Mucosa of rectum (tissue), 2 donors: ENCODE data around the gene PROC.

Experiments
- H3K27ac ChIP-seq, 2 donors: one replicate each; pipeline ENCODE4 v1.7.0; 2013; ENCODE audit warnings: inconsistent platforms in 2 of 2, low read depth in 2 of 2, low read length in 2 of 2
- H3K27me3 ChIP-seq, 2 donors: one replicate each; pipeline ENCODE4 v1.7.0; 2013; ENCODE audit warnings: low read length in 2 of 2; ENCODE audit not compliant: control insufficient read depth in 2 of 2, insufficient read depth in 2 of 2
- H3K36me3 ChIP-seq, 2 donors: one replicate each; pipeline ENCODE4 v1.7.0; 2013; ENCODE audit warnings: low read length in 2 of 2; ENCODE audit not compliant: control insufficient read depth in 2 of 2, insufficient read depth in 2 of 2
- H3K4me1 ChIP-seq, 2 donors: one replicate each; pipeline ENCODE4 v1.7.0; 2013; ENCODE audit warnings: low read length in 2 of 2, mild to moderate bottlenecking in 1 of 2; ENCODE audit not compliant: control insufficient read depth in 2 of 2, insufficient read depth in 2 of 2
- H3K4me3 ChIP-seq, 2 donors: one replicate each; pipeline ENCODE4 v1.7.0; 2013; ENCODE audit warnings: low read length in 2 of 2
- H3K9ac ChIP-seq, 2 donors: one replicate each; pipeline ENCODE4 v1.7.0; 2013; ENCODE audit warnings: low read length in 2 of 2, low read depth in 1 of 2, mild to moderate bottlenecking in 1 of 2
- H3K9me3 ChIP-seq, 2 donors: one replicate each; pipeline ENCODE4 v1.7.0; 2013; ENCODE audit warnings: low read length in 2 of 2; ENCODE audit not compliant: control insufficient read depth in 2 of 2
- donor health status: healthy.
- donor health status: Normal muscosa, but diverticular disease.

PROC gene

GRCh38 chr2:127472268-127472667, 54.0 kb downstream of the PROC start:
- Histone ChIP-seq H3K4me1 (peaks cover 9 to 18% of the 10 kb centered on the region in 2 donors), H3K4me3 (no peak overlapping the region), H3K27ac (peak overlapping the region; percentile 27 to 59), H3K9ac (no peak overlapping the region), H3K9me3 (no peaks in the 10 kb centered on the region), H3K36me3 (peaks cover 0 to 8% of the 10 kb centered on the region in 2 donors), H3K27me3 (no peaks in the 10 kb centered on the region)

- Histone ChIP-seq H3K4me3 (no peak overlapping the region), H3K9ac (no peak overlapping the region), H3K4me1 (peaks cover 9 to 18% of the 10 kb centered on the region in 2 donors), H3K27me3 (no peaks in the 10 kb centered on the region), H3K9me3 (no peaks in the 10 kb centered on the region), H3K36me3 (peaks cover 9 to 11% of the 10 kb centered on the region in 2 donors), H3K27ac (no peak overlapping the region)
These were observed 57.6 kb downstream of the PROC start for GRCh38 chr2:127475788-127476187.
